AG04449 (cell line): ENCODE measurements around the gene ABLIM2.

ENCODE experiments used
- CTCF ChIA-PET: fragments of 350-600 bp; formaldehyde crosslinking; extraction: SDS; loops from one replicate; lab custom pipeline; 2021; ENCODE audit warnings: antibody characterized with exemption; lab: Yijun Ruan, JAX
- POLR2A ChIA-PET: fragments of 400-600, 350-600 bp; formaldehyde crosslinking; extraction: SDS; loops from one replicate; lab custom pipeline; 2020; ENCODE audit warnings: antibody characterized with exemption, inconsistent platforms; lab: Yijun Ruan, JAX
- DNase-seq: peaks from one replicate; pipeline ENCODE4 v3.0.0-alpha.2; 2010; ENCODE audit warnings: low read depth, low spot score
- H3K4me3 ChIP-seq: 2 replicates; pipeline ENCODE4 v1.5.1; 2011; ENCODE audit warnings: low read depth, mild to moderate bottlenecking, control low read depth, low read length
- TF ChIP-seq, protein P1 (sequence below): IDR thresholded peaks from one replicate; pipeline ENCODE4 v1.5.1; 2011; ENCODE audit warnings: mild to moderate bottlenecking, moderate library complexity, low read length, control low read depth, inconsistent platforms; ENCODE audit not compliant: insufficient read depth; ENCODE audit errors: missing control alignments

Gene ABLIM2

DNA sequence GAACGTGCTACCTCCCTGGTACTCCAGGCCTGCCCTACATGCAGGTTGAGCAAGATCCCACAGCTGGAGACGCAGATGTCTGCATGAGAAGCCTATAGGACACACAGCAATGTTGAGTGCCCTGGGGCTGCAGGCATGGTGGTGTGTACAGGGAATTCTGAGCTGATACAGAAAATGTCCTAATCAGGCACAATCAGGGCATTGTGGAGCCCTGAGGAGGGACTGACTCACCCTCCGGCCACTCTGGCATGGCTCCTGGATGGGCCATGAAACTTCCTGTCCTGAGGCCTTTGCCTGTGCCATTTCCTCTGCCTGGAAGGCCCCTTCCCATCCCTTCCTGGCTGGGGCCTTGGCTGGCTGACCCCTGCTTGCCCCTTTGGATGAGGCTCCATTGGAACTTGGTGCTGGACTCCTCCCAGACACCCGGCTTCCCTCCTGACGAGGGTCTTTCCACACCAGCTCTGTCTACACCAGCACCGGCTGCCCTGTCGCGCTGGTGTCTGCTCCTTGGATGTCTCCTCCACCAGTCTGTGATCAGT, 202.3 kb downstream of the ABLIM2 start:
- POLR2A ChIA-PET, result interaction anchor here (1.4 kb wide), 1 partner anchor 17 kb away, joined by 4 read pairs; the partner anchor contains the start of gene AFAP1
- TF ChIP-seq, protein P1, sequence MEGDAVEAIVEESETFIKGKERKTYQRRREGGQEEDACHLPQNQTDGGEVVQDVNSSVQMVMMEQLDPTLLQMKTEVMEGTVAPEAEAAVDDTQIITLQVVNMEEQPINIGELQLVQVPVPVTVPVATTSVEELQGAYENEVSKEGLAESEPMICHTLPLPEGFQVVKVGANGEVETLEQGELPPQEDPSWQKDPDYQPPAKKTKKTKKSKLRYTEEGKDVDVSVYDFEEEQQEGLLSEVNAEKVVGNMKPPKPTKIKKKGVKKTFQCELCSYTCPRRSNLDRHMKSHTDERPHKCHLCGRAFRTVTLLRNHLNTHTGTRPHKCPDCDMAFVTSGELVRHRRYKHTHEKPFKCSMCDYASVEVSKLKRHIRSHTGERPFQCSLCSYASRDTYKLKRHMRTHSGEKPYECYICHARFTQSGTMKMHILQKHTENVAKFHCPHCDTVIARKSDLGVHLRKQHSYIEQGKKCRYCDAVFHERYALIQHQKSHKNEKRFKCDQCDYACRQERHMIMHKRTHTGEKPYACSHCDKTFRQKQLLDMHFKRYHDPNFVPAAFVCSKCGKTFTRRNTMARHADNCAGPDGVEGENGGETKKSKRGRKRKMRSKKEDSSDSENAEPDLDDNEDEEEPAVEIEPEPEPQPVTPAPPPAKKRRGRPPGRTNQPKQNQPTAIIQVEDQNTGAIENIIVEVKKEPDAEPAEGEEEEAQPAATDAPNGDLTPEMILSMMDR, result no peak
- H3K4me3 ChIP-seq, result no peak overlapping the region
- no peak for DNase-seq
- CTCF ChIA-PET, result interaction anchor here (1.1 to 1.7 kb wide), 2 partner anchors 13 to 154 kb away, joined by 3 to 5 read pairs; no protein-coding TSS in a partner anchor

DNA sequence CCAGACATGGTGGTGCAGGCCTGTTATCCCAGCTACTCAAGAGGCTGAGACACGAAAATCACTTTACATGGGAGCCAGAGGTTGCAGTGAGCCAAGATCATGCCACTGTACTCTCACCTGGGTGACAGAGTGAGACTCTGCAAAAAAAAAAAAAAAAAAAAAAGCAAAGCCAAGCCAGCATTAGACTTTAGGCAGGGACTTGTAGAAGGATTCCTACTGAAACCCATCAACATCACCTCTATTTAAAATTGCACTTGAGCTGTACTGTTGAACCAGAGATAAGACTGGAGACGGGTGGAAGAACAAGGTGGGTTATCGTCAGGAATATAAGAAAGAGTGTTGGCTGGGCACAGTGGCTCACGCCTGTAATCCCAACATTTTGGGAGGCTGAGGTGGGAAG, 203.2 kb downstream of the ABLIM2 start:
- ChIA-PET POLR2A (interaction anchor here (0.6 to 1.4 kb wide), 3 partner anchors 16 to 138 kb away, joined by 3 to 6 read pairs (median 4); partner anchors contain the start of gene AFAP1), CTCF (interaction anchor here (0.7 to 1.7 kb wide), 2 partner anchors 12 to 151 kb away, joined by 3 to 5 read pairs; no protein-coding TSS in a partner anchor)
- TF ChIP-seq, protein P1, result no peak
- DNase-seq, result no peak
- H3K4me3 ChIP-seq, result no peak overlapping the region

DNA sequence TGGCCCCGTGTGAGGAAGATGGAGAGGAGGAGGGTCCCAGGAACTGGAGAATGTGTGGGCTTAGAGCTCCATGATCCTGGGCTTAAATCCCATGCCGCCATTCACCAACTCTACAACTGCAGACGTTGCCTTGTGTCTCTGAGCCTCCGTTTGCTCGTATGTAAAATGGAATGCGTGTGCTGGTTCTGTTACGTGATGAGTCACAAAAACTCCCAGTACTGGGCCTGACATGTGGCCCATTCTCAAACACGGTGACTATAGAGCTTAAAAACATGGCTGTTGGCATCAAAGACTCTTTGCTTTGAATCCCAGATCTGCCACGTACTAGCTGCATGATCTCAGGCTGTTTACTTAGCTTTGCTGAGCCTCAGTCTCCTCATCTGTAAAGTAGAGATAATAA, 206.0 kb downstream of the ABLIM2 start:
- POLR2A ChIA-PET, result no interaction called here
- no peak for DNase-seq
- CTCF ChIA-PET, result interaction anchor here (1.0 kb wide), 1 partner anchor 148 kb away, joined by 4 read pairs; no protein-coding TSS in a partner anchor
- no peak overlapping the region for H3K4me3 ChIP-seq
- TF ChIP-seq, protein P1, result no peak

DNA sequence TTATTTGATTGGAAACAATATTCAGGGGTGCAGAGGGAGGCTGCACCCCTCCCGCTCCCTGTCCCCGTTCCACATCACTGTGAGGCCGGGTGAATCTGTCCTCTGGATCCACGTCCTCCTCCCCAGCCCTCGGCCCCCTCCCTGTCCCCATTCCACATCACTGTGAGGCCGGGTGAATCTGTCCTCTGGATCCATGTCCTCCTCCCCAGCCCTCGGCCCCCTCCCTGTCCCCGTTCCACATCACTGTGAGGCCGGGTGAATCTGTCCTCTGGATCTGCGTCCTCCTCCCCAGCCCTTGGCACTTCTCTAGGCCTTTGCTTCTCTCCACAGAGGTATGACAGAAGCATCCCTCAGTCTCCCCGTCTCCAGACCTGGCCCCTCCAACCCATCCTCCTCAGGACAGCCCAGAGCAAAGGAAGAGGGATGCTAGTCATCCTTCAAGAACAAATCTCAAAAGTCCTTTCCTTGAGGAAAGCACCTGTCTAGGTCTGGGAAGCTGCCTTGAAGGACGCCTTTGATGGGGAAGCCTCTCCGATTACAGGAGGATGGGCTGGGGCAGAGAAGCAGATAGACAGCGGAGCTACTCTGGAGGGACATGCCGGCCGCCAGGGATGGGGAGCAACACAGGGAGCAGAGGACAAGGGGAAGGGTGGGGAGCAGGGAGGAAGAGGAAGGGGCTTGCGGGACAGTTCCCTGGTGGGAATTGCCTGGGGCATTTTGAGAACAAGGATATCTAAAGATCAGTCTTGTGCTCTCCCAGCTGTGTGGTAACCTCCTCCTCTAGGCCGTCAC, 208.1 kb downstream of the ABLIM2 start:
- TF ChIP-seq, protein P1, result no peak
- ChIA-PET POLR2A (no interaction called here), CTCF (interaction anchor here (1.1 to 1.3 kb wide), 2 partner anchors 13 to 37 kb away, joined by 3 to 4 read pairs; no protein-coding TSS in a partner anchor)
- no peak overlapping the region for H3K4me3 ChIP-seq
- no peak for DNase-seq

DNA sequence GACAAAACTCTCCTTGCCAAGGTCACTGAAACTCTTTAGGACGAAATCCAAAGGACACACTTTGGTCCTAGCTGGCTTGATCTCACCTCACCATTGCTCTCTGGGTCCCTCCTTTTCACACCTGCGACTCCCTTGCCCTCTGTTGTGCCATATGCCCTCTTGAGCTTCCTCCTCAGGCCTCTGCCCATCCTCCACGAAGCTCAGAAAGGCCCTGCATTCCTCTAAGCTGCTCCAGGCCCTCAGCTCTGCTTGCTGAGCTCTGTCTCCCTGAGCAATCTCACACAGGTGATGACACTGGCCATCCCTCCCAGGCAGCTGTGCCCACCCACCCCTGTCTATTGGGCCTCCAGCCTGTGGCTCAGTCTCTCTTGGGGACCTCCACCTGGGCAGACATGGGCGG, 208.9 kb downstream of the ABLIM2 start:
- DNase-seq, result no peak
- CTCF ChIA-PET, result interaction anchor here (0.6 to 1.3 kb wide), 2 partner anchors 12 to 70 kb away, joined by 3 to 4 read pairs; no protein-coding TSS in a partner anchor
- POLR2A ChIA-PET, result interaction anchor here (1.7 kb wide), 1 partner anchor 10 kb away, joined by 5 read pairs; the partner anchor contains the start of gene AFAP1
- TF ChIP-seq, protein P1, result no peak
- no peak overlapping the region for H3K4me3 ChIP-seq
